ENCODE results near the gene YOD1.

DNA sequence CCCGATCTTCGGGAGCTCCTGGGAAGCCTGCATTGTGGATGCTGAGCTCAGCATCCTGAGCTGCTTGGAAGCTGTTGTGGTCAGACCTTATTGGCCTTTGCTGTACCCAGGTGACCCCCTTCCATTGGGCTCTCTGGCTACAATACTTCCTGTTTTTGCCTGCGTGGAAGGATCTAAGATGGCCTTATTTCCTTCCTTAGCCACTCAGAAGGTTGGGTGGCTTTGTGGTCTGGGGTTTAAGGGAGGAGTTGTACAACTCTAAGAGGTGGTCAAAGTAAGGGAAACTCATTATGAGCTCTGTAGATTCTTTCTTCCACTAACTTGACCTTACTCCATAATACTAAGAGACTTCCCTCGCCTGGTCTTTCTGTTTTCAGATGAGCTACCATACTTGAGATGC is 19.8 kb upstream of the YOD1 start:
- TF ChIP-seq CTCF (IDR thresholded peaks at IDR 0.05; ENCODE audit: borderline replicate concordance, extremely low read depth, low read length, poor library complexity, severe bottlenecking) (no peak), EZH2 (IDR thresholded peaks at IDR 0.05; ENCODE audit: borderline replicate concordance, low read depth, low read length, severe bottlenecking) (no peak)
